Upper lobe of right lung (tissue), 1 donor: ENCODE data around the gene CTNNA3. TPM values are rescaled to one million over a fixed set of nuclear protein-coding genes. Genes with fewer than 3 reads are reported as not detected.

Experiments used
- ATAC-seq: fragments of 200-7000 bp; cut with Tn5 transposase; one replicate; pipeline ENCODE4 v1.9.1; 2020; ENCODE audit warnings: mild to moderate bottlenecking, moderate library complexity
- DNase-seq: peaks from one replicate; pipeline ENCODE4 v3.0.0-alpha.2; 2020
- H3K27ac ChIP-seq: fragments of 200-600 bp; one replicate; pipeline ENCODE4 v1.8.0; 2022
- H3K27me3 ChIP-seq: fragments of 200-600 bp; one replicate; pipeline ENCODE4 v1.8.0; 2022; ENCODE audit warnings: mild to moderate bottlenecking
- H3K36me3 ChIP-seq: fragments of 200-600 bp; one replicate; pipeline ENCODE4 v1.8.0; 2022
- H3K4me1 ChIP-seq: fragments of 200-600 bp; one replicate; pipeline ENCODE4 v1.8.0; 2022
- H3K4me3 ChIP-seq: fragments of 200-600 bp; one replicate; pipeline ENCODE4 v1.8.0; 2022; ENCODE audit warnings: mild to moderate bottlenecking
- H3K9me3 ChIP-seq: fragments of 200-600 bp; one replicate; pipeline ENCODE4 v1.8.0; 2022
- CTCF ChIP-seq: fragments of 200-600 bp; IDR thresholded peaks from one replicate; pipeline ENCODE4 v1.8.0; 2022; ENCODE audit warnings: antibody characterized with exemption
- intact Hi-C: fragments of 100-400 bp; cut with DNase I; formaldehyde crosslinking; loops from one replicate; pipeline ENCODE4 v1.11.0; 2022
- total RNA-seq: library from RNA; stranded (reverse); fragmentation: NEBNext Ultra II Directional; extraction: Animal tissue kit (Norgen Biotek cat#: 25700); gene quantifications from one replicate; pipeline ENCODE4 v1.2.1, GENCODE V29; 2021
- donor health status: DM: no; HTN: yes; CAD: no; lungs with severe emphysema.

Gene CTNNA3
- total RNA-seq, 1 donor from 2014 or later, result 0.67 TPM

GRCh38 chr10:66586073-66586472 lies 1109.9 kb downstream of the CTNNA3 start:
- DNase-seq (no peak), ATAC-seq (no peak)
- no peaks in the 10 kb centered on the region for H3K27me3 ChIP-seq
- no peaks in the 10 kb centered on the region for H3K36me3 ChIP-seq
- no peak overlapping the region for H3K27ac ChIP-seq
- no peak overlapping the region for H3K4me3 ChIP-seq
- intact Hi-C loops, result no loop called here
- no peaks in the 10 kb centered on the region for H3K9me3 ChIP-seq
- TF ChIP-seq CTCF, result no peak
- no peaks in the 10 kb centered on the region for H3K4me1 ChIP-seq

GRCh38 chr10:66575251-66575855 lies 1120.6 kb downstream of the CTNNA3 start:
- no peak for DNase-seq
- no peaks in the 10 kb centered on the region for H3K9me3 ChIP-seq
- H3K27ac ChIP-seq, result no peak overlapping the region
- H3K4me3 ChIP-seq, result no peak overlapping the region
- no peak for TF ChIP-seq CTCF
- H3K27me3 ChIP-seq, result no peaks in the 10 kb centered on the region
- no peak for ATAC-seq
- H3K36me3 ChIP-seq, result no peaks in the 10 kb centered on the region
- H3K4me1 ChIP-seq, result no peaks in the 10 kb centered on the region
- intact Hi-C loops, result no loop called here

GRCh38 chr10:66572700-66573099 lies 1123.3 kb downstream of the CTNNA3 start:
- Histone ChIP-seq H3K4me3 (no peak overlapping the region), H3K36me3 (no peaks in the 10 kb centered on the region), H3K9me3 (no peaks in the 10 kb centered on the region), H3K27ac (no peak overlapping the region), H3K27me3 (no peaks in the 10 kb centered on the region), H3K4me1 (no peaks in the 10 kb centered on the region)
- ATAC-seq (no peak), DNase-seq (no peak)
- no peak for TF ChIP-seq CTCF
- intact Hi-C loops, result no loop called here

- H3K36me3 ChIP-seq, result no peaks in the 10 kb centered on the region
- H3K4me1 ChIP-seq, result no peaks in the 10 kb centered on the region
- no peak overlapping the region for H3K4me3 ChIP-seq
- H3K9me3 ChIP-seq, result no peaks in the 10 kb centered on the region
- ATAC-seq (no peak), DNase-seq (no peak)
- no peak overlapping the region for H3K27ac ChIP-seq
- intact Hi-C loops, result no loop called here
- H3K27me3 ChIP-seq, result no peaks in the 10 kb centered on the region
- TF ChIP-seq CTCF, result no peak
Observed at GRCh38 chr10:66565999-66566398, 1130.0 kb downstream of the CTNNA3 start.

GRCh38 chr10:66564287-66564686 lies 1131.7 kb downstream of the CTNNA3 start:
- intact Hi-C loops, result no loop called here
- Histone ChIP-seq H3K9me3 (no peaks in the 10 kb centered on the region), H3K4me1 (no peaks in the 10 kb centered on the region), H3K27me3 (no peaks in the 10 kb centered on the region), H3K27ac (no peak overlapping the region), H3K4me3 (no peak overlapping the region), H3K36me3 (no peaks in the 10 kb centered on the region)
- no peak for TF ChIP-seq CTCF
- ATAC-seq, result no peak
- no peak for DNase-seq

- Histone ChIP-seq H3K27ac (no peak overlapping the region), H3K27me3 (no peaks in the 10 kb centered on the region), H3K9me3 (no peaks in the 10 kb centered on the region), H3K36me3 (no peaks in the 10 kb centered on the region), H3K4me1 (no peaks in the 10 kb centered on the region), H3K4me3 (no peak overlapping the region)
- ATAC-seq (no peak), DNase-seq (no peak)
- no peak for TF ChIP-seq CTCF
- intact Hi-C loops, result no loop called here
Observed at GRCh38 chr10:66555061-66555460, 1140.9 kb downstream of the CTNNA3 start.
